HG02798 (cell line): ENCODE data around the gene PRKCB.

Experiments used
- ATAC-seq: cut with Tn5 transposase; IDR thresholded peaks from one replicate; pipeline ENCODE4 v1.9.1; 2021; ENCODE audit warnings: mild to moderate bottlenecking; ENCODE audit not compliant: unreplicated experiment, poor library complexity

The PRKCB gene

GRCh38 chr16:23833960-23834685, 1.7 kb upstream of the PRKCB start:
- ATAC-seq = no peak

DNA sequence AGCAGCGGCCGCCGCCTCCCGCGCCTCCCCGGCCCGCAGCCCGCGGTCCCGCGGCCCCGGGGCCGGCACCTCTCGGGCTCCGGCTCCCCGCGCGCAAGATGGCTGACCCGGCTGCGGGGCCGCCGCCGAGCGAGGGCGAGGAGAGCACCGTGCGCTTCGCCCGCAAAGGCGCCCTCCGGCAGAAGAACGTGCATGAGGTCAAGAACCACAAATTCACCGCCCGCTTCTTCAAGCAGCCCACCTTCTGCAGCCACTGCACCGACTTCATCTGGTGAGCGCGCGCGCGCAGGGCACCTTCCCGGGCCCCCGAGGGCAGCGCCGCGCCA, 258 bp downstream of the PRKCB start:
- ATAC-seq = peak; percentile 12

- ATAC-seq = peak; percentile 18
These were observed 875 bp downstream of the PRKCB start for GRCh38 chr16:23836404-23837311.

DNA sequence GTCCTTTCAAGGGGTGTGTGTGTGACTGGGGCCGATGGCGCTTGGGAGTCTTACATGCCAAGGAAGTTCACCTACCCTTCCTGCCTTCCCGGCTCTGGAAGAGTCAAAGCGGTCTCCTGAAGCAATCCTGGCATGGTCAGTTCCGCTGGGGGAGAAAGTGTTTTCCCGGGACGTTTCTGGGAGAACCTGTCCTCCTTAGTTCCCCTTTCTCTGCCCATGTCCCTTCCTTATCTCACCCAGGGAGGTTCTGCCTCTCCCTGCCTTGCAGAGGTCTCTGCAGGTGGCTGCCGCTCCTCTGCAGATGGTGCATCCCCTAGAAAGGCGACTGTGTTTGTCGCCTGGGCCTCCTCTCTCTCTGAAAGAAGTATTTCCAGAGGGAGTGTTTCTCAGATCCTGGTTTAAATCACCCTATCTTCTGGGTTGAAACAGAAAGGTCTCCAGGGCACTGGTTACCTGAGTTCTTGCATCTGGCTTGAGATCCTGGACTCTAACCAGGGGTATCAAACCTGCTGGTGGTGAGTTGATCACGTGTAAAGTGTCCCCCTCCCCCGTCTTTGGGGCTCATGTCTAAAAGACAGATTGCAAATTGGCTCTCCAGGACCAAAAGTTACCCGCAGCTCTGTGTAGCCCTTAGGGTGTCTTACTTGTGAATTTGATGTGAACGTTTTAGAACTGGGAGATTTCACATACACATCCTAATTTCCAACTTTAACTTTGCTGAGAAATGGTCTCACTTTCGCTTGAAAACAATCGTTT, 1.9 kb downstream of the PRKCB start:
- ATAC-seq = no peak

DNA sequence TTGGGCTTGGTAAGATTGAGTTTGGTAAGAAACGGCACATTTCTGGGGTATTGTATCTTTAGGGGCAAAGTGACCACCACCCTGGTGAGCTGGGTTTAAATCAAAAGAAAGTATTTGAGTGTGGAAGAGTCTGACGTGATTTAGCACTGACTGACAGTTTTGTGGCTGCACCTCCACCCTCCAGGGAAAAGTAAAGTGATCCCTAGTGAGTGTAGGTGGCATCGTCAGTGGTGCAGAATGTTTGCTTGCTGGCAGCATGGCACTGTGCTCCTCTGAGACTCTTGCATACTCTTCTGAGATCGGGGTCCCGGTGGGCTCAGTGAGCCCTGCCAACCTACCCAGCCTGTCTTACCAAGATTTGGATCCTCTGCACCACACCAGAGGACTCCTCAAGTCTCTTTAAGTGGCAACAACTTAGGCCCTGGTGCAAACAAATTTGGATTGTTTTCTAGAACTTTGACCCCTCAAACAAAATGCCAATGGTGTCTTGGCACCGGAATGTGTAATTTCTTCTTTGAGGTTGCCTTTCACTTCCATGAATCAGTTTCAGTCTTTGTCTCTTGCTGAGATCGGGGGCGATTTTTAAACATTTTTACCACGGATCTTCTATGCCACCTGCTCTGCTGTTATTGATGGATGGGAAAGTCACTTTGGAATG, 2.8 kb downstream of the PRKCB start:
- no peak for ATAC-seq

DNA sequence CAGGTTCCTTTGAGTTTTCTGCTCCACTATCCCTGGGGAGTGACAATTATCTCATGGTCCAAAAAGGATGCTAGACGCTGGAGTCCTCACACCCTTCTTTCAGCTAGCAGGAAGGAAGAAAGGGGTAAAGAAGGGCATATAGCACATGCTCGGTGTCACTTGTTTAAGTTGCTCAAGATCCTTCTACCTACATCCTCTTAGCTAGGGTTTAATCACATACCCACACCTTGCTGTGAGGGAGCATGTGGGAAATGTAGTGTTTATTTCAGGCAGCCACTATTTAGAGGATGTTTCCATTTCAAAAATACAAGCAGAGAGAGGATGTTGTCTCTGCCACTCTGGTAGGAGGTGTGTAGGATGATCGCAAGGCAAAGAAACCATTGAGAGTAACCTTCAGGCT, 4.5 kb downstream of the PRKCB start:
- ATAC-seq = no peak

DNA sequence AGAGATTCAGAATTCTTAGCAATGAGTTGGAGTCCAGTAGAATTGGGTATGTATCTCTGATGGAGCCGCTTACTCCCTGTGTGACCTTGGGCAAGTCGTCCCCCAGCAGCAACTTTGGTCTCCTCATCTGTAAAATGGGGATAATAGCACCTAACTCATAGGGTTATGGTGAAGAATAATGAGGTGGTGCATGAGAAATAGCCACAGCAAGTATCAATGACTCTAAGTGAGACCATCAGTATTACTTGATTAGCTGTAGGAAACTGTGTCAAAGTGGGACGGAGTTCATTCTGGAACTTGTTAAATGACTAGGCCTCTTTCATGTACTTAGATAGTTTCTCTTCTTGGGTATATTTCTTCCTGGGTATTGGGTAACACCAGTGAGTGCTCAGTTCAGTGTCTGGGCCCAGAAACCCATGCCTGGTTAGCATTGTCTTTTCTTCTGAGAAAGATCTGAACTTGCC, 6.4 kb downstream of the PRKCB start:
- peak; percentile 69 for ATAC-seq

- peak; percentile 34 for ATAC-seq
These were observed 7.4 kb downstream of the PRKCB start for GRCh38 chr16:23843143-23843542.

DNA sequence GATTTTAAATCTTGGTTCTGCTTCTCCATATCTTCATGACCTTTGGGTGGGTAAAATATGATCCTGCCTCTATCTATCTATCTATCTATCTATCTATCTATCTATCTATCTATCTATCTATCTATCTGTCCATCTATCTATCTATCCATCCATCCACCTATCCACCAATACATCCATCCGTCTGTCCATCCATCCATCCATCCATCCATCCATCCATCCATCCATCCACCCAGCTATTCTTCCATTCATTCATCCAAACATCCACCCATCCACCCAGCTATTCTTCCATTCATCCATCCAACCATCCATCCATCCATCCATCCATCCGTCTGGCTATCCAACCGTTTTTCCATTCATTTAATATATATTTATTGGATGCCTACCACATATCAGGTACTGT, 11.5 kb downstream of the PRKCB start:
- no peak for ATAC-seq

DNA sequence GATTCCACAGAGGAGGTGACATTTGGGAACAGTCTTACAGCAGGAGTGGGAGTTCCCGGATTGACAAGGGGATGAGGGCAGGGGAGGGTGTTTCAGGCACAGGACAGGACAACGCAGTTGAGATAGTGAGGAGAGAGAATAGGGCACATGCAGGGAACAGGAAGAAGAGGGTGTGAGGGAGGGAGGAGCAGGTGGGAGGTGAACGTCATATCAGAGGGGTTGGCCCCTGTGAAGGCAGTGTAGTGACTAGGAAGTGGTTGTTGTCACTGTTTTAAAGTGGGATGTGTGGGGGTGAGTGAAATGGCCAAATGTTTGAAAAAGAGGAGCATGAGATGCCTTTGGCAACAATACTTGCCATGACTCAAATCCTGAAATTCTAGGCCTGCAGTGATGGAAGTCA, 12.2 kb downstream of the PRKCB start:
- no peak for ATAC-seq

DNA sequence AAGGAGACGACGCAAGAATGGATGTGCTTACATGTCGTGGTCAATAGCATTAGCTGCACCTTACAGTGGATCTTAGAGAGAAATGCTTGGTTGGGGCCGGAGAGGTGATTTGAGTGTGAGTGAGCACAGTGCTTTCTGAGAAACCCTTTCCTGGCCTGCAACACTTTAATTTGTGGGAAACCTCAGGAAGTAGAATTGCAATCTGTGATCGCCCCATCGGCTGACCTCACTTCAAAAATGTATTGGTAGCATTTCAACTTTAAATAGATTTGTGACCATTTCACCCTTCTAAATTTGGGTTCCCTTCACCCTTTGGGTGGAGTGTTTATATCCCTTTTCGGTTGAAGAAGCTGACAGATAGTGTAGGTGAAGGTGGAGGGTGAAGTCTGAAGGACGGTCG, 13.2 kb downstream of the PRKCB start:
- no peak for ATAC-seq

GRCh38 chr16:23852794-23853562, 17.2 kb downstream of the PRKCB start:
- ATAC-seq = peak; percentile 30

DNA sequence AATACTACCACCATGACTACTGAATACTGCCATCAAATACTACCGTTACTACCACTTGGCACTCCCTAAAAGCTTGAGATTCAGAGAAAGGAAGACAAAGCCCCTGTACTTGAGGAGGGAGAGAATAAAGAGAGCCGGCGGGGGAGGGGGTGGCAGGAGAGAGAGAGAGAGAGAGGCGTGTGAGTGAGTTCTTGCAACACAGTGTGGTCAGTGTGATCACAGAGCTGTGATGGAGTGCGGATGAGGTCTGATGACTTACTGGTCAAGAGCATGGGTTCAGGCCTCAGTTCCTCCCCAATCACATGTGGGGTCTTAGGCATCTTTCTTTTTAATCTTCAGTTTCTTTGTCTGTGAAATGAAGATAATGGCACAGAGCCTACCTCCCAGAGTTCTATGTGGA, 19.2 kb downstream of the PRKCB start:
- no peak for ATAC-seq

GRCh38 chr16:23856251-23856709, 20.5 kb downstream of the PRKCB start:
- ATAC-seq = no peak

DNA sequence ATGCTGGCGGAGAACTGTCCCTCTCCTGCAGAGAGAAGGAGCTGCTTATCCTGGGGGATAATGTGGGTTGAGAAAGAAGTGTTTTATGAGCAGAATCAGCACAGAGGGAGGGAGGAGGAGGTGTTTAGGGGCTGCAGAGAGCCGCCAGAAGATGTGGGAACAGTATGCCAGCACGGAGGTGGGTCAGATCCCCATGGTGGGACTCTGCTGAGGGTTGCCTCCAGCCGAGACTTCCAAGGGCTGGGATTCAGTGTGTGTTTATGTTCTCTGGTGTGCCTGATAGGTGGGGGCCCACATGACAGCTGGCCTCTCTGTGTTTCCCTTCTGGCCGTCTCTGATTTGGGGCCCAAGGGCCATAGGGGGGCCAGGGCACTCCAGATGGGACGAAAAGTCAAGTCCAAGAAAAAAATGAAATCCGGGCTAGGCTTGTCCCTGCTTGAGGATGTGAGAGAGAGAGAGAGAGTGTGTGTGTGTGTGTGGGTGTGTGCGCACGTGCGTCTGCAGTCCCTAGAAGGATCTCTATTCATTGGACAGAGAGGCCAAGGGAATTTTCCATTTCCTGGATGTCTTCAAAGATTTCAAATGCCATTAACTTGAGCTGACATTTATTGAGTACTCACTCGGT, 21.6 kb downstream of the PRKCB start:
- no peak for ATAC-seq

DNA sequence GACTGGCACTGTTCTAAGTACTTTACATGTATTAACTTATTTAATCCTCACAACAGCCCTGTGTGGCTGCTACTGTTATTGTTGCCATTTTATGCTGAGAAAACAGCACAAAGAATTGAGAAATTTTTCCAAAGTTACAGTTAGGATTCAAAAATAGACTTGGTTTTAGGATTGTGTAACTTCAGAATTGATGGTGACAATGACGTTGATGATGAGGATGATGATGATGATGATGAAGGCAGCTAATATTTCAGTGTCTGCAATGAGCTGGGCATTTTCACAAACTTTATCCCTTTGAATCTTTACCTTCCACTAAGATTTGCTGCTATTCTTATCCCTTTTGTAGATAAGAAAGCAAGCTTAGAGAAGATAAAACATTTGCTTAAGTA, 22.1 kb downstream of the PRKCB start:
- ATAC-seq = no peak

- ATAC-seq = no peak
These were observed 22.8 kb downstream of the PRKCB start for GRCh38 chr16:23858542-23858941.

GRCh38 chr16:23859713-23860269, 24.0 kb downstream of the PRKCB start:
- no peak for ATAC-seq

DNA sequence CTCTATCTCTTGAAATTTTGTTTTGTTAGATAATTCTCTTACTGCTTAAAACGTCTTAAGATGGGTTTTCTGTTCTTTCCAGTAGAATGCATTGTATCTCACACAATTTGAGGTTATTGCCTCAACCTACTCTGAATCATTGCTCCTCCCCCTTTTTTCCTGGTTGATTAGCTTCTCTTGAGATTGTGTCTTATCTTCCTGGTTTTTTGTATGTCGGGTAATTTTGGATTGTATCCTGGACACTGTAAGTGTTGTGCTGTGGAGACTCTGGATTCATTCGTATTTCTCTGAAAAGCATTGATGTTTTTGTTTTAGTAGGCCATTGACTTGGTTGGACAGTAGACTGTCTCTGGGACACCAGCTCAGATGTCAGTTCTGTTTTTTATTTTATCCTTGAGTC, 26.1 kb downstream of the PRKCB start:
- ATAC-seq = no peak
